Testis (tissue), 2 donors: ENCODE results near the gene STIM1.

Source experiments
- CTCF ChIP-seq, 3 experiments: fragments of 450-650 bp in 2 of 3; fragments of 200-600 bp in 1 of 3; sonication (generic) in 1 of 3; IDR thresholded peaks; one replicate each; pipeline ENCODE4 v1.5.1; 2016 to 2019; ENCODE audit warnings: antibody characterized with exemption in 3 of 3, mild to moderate bottlenecking in 2 of 3, moderate library complexity in 1 of 3
- POLR2A ChIP-seq: fragments of 450-650 bp; IDR thresholded peaks from one replicate; pipeline ENCODE4 v1.6.1; 2017; ENCODE audit warnings: antibody characterized with exemption, mild to moderate bottlenecking, moderate library complexity

- TF ChIP-seq CTCF (IDR thresholded peaks at IDR 0.05) (no peak), POLR2A (no peak)
Observed at GRCh38 chr11:3838504-3838903, 17.0 kb upstream of the STIM1 start.
